Measurements from ENCODE around the gene STAC2.
"Not testable (repeated sequence)": the region's sequence is repeated elsewhere in the genome, so short reads cannot be mapped to it uniquely, and the experiment has no call there.

STAC2 gene

GRCh38 chr17:39225308-39225958 lies at the start of gene STAC2:
Gene STAC2, minus strand, starts transcription at chr17:39225945. Its CDS starts 443 bp downstream, at chr17:39225502.
- DNase-seq, result no peak

GRCh38 chr17:39271546-39271945 lies 45.8 kb upstream of the STAC2 start:
- DNase-seq, result no peak

GRCh38 chr17:39270923-39271322 lies 45.2 kb upstream of the STAC2 start:
- DNase-seq, result no peak

- no peak for DNase-seq
Measured at GRCh38 chr17:39264119-39264518, 38.4 kb upstream of the STAC2 start.

GRCh38 chr17:39261286-39261685 lies 35.5 kb upstream of the STAC2 start:
- peak in 1 of 2 experiments; percentile 15 for DNase-seq

GRCh38 chr17:39252788-39253460 lies 27.2 kb upstream of the STAC2 start:
- no peak for DNase-seq

GRCh38 chr17:39251997-39252396 lies 26.3 kb upstream of the STAC2 start:
- DNase-seq, result no peak

- not testable (repeated sequence) for DNase-seq
Measured at GRCh38 chr17:39250076-39250475, 24.3 kb upstream of the STAC2 start.

- DNase-seq, result no peak
Measured at GRCh38 chr17:39246274-39246673, 20.5 kb upstream of the STAC2 start.

GRCh38 chr17:39244600-39245570 lies 19.1 kb upstream of the STAC2 start:
- DNase-seq, result peak; percentile 78 to 84

GRCh38 chr17:39244016-39244599 lies 18.4 kb upstream of the STAC2 start:
- DNase-seq, result no peak

GRCh38 chr17:39243155-39243554 lies 17.4 kb upstream of the STAC2 start:
- DNase-seq, result no peak

- DNase-seq, result no peak
Measured at GRCh38 chr17:39240631-39241030, 14.9 kb upstream of the STAC2 start.

- DNase-seq, result peak; percentile 55 to 56
Measured at GRCh38 chr17:39239640-39240314, 14.0 kb upstream of the STAC2 start.

- peak; percentile 43 to 84 for DNase-seq
Measured at GRCh38 chr17:39238311-39238972, 12.7 kb upstream of the STAC2 start.

- DNase-seq, result no peak
Measured at GRCh38 chr17:39237586-39237985, 11.8 kb upstream of the STAC2 start.

GRCh38 chr17:39236981-39237441 lies 11.3 kb upstream of the STAC2 start:
- DNase-seq, result no peak

GRCh38 chr17:39236450-39236927 lies 10.7 kb upstream of the STAC2 start:
- DNase-seq, result no peak

GRCh38 chr17:39235555-39236449 lies 10.1 kb upstream of the STAC2 start:
- DNase-seq, result peak in 1 of 2 experiments; percentile 22

Measured in stimulated activated CD4-positive, alpha-beta T cell treated with anti-CD3 and anti-CD28 coated beads, Interleukin-4, amount 100 ng/mL, for 4 hours (primary cell).